IgD-negative memory B cell (primary cell): ENCODE results near the gene RPRD1B. TPM values are rescaled to one million over a fixed set of nuclear protein-coding genes. Genes with fewer than 3 reads are reported as not detected.

Experiments
- H3K27ac Mint-ChIP-seq, 3 donors: one replicate each; pipeline ENCODE4 v1.8.0; 2020 to 2022; ENCODE audit warnings: mild to moderate bottlenecking in 3 of 3, mixed read lengths in 3 of 3, moderate library complexity in 1 of 3
- H3K27me3 Mint-ChIP-seq: one replicate; pipeline ENCODE4 v1.8.0; 2021; ENCODE audit warnings: mixed read lengths
- H3K36me3 Mint-ChIP-seq: one replicate; pipeline ENCODE4 v1.8.0; 2020; ENCODE audit warnings: mild to moderate bottlenecking, mixed read lengths
- H3K4me1 Mint-ChIP-seq, 3 donors: one replicate each; pipeline ENCODE4 v1.8.0; 2020 to 2022; ENCODE audit warnings: mixed read lengths in 3 of 3, mild to moderate bottlenecking in 1 of 3
- H3K4me3 Mint-ChIP-seq, 4 donors: one replicate each; pipeline ENCODE4 v1.8.0; 2020 to 2022; ENCODE audit warnings: mild to moderate bottlenecking in 4 of 4, mixed read lengths in 4 of 4, moderate library complexity in 3 of 4
- H3K9me3 Mint-ChIP-seq, 3 donors: one replicate each; pipeline ENCODE4 v1.8.0; 2020 to 2021; ENCODE audit warnings: mixed read lengths in 3 of 3, mild to moderate bottlenecking in 1 of 3
- polyA plus RNA-seq: library from polyadenylated mRNA; unstranded; fragments of 300-500 nt; fragmentation: Illumina TruSeq; gene quantifications from one replicate; pipeline ENCODE4 v1.2.3, GENCODE V29; 2021

Gene RPRD1B
- polyA plus RNA-seq, 1 donor from 2014 or later, result 4.0 TPM

DNA sequence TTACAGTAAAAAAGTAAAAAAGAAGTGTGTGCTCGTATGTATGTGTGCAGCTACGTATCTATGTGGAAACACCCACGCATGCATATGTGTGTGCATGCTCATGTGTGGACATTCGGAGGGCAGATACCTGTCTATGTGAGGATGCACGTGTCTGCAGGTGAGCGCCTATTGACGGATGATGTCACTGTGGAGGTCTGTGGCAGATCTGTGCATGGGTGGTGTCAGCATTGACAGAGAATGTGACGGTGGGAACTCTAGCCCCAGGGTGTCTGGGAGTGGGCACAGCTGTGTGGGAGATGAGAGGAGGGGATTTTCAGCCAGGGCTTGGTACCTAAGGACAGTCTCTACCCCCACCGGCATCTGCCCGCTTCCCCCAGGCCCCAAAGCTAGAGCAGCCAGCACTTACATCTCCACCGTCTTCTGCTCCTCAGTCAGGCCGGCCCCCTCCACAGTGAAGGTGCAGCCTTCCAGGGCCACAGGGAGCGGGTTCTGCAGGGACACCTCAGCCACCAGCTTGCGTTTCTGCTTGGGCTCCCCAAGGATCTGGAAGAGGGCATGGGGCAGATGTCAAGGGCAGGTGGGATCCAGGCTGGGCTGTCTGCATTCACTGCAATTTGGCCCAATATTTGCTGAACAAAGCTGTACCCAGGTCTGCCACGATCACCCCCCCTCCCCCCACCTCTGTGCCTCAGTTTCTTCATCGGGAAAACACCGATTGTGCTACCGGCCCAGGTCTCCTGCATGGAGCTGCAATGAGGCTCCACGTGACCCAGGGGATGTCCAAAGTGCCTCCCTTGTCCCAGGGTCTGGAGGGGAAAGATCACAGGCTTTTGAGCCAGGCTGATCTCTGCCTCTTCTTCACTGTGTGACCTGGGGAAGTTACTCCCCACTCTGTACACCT, 97.4 kb downstream of the RPRD1B start:
- H3K27me3 Mint-ChIP-seq, result peaks cover 3% of the 10 kb centered on the region
- H3K36me3 Mint-ChIP-seq, result peaks cover 3% of the 10 kb centered on the region
- no peak overlapping the region for H3K27ac Mint-ChIP-seq
- no peaks in the 10 kb centered on the region for H3K4me1 Mint-ChIP-seq
- peak overlapping the region in 1 of 4 donors; percentile 15 for H3K4me3 Mint-ChIP-seq
- H3K9me3 Mint-ChIP-seq, result no peaks in the 10 kb centered on the region

DNA sequence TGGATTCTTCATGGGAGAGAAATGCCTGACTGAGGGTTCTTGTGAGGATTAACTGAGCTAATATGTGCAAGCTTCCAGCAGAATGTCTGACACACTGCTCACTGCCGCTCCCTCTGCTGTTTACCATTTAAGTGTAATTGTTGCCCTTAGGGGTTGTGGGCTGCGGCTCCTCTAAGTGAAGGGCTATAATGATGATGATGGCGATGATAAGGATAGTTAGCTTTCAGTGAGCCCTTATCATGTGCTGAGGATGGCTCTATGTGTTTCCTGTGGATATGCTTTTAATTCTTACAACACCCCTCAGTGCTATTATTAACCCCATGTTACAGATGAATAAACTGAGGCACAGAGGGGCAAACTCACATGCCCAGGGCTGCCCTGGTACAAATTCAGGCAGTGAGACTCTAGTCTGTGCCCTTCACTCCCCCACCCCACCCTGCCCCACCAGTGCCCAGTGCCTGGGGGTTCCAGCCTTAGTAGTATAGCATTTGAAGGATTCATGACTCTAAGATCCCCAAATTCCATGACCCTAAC, 98.1 kb downstream of the RPRD1B start:
- Mint-ChIP-seq H3K4me1 (no peaks in the 10 kb centered on the region), H3K4me3 (no peak overlapping the region), H3K36me3 (peaks cover 3% of the 10 kb centered on the region), H3K27ac (no peak overlapping the region), H3K9me3 (no peaks in the 10 kb centered on the region), H3K27me3 (peaks cover 3% of the 10 kb centered on the region)

DNA sequence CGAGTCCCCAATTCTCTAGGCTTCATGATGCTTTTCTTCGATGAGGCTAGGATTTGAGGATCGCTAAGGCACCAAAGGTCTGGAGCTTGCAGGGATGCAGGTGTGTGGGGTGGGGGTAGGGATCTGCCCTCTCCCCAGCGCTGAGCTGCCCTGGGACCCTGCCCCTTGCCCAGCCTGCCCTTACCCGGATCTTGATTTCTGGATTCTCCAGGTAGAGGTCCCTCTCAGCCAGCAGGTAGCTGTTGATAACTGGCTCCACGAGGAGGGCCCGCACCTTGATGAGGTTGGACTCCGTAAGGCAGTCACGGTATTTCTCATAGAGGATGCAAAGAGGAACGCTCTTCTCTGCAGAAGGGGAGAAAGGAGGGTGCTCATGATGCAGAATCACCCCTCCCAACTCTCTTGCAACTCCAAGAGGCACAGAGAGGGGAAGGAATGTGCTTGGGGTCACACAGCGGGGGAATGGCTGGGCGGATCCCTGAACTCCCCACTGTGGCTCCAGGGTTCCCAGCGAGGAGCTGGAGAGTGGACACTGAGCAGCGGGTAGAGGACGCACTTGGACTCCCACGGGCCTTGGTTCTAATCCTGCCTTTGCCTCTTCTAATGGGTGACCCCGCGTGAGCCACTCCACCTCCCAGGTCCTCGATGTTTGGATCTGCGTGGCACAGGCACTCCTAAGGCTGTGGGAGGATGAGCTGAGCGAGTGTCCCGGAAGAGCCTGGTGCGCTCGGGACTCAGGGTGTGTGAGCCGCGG, 98.8 kb downstream of the RPRD1B start:
- no peak overlapping the region for H3K27ac Mint-ChIP-seq
- H3K36me3 Mint-ChIP-seq, result peaks cover 3% of the 10 kb centered on the region
- no peaks in the 10 kb centered on the region for H3K9me3 Mint-ChIP-seq
- peaks cover 3% of the 10 kb centered on the region for H3K27me3 Mint-ChIP-seq
- H3K4me1 Mint-ChIP-seq, result no peaks in the 10 kb centered on the region
- H3K4me3 Mint-ChIP-seq, result no peak overlapping the region

DNA sequence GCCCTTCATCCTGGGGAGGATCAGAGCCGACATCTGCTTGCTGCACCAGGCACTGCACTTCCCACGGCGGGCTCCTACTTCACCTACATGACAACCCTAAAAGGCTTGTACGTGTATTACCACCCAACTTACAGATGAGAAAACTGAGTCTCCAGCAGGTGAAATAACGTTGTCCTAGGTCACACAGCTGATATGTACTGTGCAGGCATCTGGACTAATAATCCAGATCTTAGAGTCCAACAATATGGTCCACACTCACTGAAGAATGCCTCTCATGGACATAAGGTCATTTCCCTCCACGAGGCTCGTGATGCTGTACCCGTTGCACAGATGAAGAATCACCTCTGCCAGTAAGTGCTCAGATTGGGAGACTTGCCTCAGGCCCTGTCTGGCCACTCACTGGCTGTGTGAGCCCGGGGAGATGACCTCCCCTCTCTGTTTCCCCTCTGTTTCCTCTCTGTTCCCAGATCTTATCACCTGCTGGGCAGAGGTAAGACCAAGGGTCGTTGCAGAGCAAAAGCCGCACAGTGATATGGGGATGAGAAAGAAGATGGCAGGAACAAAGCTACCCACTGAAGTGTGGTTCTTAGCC, 99.5 kb downstream of the RPRD1B start:
- Mint-ChIP-seq H3K36me3 (peaks cover 3% of the 10 kb centered on the region), H3K9me3 (no peaks in the 10 kb centered on the region), H3K4me3 (no peak overlapping the region), H3K27ac (peak overlapping the region in 1 of 3 donors; percentile 76), H3K4me1 (no peaks in the 10 kb centered on the region), H3K27me3 (peaks cover 3% of the 10 kb centered on the region)

DNA sequence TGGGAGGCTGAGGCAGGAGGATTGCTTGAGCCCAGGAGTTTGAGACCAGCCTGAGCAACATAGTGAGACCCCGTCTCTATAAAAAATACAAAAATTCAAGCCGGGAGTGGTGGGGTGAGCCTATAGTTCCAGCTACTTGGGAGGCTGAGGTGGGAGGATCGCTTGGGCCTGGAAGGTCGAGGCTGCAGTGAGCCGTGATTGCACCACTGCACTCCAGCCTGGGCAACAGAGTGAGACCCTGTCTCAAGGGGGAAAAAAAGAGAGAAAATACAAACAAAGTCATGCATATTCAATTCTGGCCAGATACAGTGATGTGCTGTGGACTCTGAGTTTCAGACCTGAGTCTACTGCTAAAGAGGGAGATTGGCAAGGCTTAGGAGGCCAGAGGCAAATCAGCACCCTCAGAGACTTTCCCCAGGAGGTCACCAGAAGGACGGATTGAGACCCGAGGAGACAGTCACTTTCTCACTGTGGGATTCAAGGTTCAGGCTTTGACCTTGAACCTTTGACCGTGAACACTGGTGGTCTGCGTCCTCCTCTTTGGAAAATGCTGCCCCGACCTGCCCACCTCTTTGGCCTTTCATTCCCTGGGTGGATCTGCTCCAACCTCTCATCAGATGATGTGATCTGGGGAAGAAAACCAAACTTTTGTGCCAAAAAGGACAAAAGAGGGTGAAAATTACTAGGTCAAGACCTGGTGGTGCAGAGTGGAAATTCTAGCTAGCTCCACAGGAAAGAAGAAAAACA, 100.3 kb downstream of the RPRD1B start:
- peaks cover 3% of the 10 kb centered on the region for H3K27me3 Mint-ChIP-seq
- H3K4me3 Mint-ChIP-seq, result no peak overlapping the region
- H3K27ac Mint-ChIP-seq, result peak overlapping the region in 1 of 3 donors; percentile 76
- H3K9me3 Mint-ChIP-seq, result no peaks in the 10 kb centered on the region
- H3K4me1 Mint-ChIP-seq, result no peaks in the 10 kb centered on the region
- H3K36me3 Mint-ChIP-seq, result peaks cover 3% of the 10 kb centered on the region

DNA sequence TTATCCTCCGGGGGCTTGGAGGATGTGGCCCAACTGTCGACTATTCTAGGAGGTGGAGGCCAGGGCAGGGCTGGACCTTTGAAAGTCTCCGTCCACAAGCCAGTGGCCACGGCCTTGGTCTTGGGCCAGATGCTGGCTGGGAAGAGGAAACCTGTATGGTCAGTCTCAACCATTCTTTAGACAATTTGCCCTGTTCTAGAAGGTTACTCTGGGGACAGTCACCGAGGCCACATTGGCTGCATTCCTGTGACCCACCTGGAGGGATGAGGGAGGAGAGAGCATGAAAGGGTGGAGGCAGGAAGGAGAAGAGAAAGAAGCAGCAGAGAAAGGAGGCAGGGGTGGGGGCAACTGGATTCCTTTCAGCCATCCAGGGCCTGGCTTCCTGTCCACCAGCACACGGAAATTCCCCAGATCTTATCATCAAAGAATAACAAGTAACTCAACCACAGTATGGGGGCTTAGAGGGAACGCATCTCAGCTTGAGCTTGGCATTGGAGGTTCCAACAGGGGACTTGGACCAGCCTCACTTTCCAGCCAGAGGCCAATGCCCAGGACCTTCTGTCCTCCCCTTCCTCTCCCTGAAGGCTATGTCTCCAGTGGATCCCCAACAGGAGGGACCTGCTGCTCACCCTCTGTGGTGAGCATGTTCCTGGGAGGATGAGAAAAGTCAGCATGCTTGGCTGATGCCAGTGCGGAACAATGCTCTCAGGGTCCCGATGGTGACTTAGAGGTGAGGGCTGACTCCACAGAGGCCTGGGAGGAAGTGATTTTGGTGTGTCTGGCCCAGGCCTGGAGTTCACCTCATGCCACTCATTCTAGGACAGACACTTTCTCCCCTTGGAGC, 101.1 kb downstream of the RPRD1B start:
- H3K4me1 Mint-ChIP-seq, result no peaks in the 10 kb centered on the region
- peaks cover 3% of the 10 kb centered on the region for H3K27me3 Mint-ChIP-seq
- no peak overlapping the region for H3K27ac Mint-ChIP-seq
- no peaks in the 10 kb centered on the region for H3K9me3 Mint-ChIP-seq
- H3K4me3 Mint-ChIP-seq, result no peak overlapping the region
- peaks cover 3% of the 10 kb centered on the region for H3K36me3 Mint-ChIP-seq

DNA sequence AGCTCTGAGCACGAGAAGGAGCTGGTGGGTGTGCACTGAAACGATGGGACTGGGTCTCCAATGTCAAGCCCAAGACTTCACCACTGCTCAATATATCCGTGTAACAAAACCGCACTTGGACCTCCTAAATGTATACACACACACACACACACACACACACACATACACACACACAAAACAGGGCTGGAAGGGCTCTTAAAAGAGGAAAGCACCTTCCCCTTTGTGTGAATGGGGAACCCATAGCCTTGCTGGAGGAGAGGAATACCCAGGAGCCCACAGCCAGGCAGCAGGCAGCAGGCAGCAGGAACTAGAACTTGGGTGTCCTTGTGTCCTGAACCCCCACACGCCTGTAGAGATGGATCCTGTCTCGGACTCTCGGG, 101.7 kb downstream of the RPRD1B start:
- Mint-ChIP-seq H3K4me1 (no peaks in the 10 kb centered on the region), H3K9me3 (no peaks in the 10 kb centered on the region), H3K27me3 (peaks cover 3% of the 10 kb centered on the region), H3K36me3 (peaks cover 3% of the 10 kb centered on the region), H3K27ac (no peak overlapping the region), H3K4me3 (peak overlapping the region in 1 of 4 donors; percentile 47)

DNA sequence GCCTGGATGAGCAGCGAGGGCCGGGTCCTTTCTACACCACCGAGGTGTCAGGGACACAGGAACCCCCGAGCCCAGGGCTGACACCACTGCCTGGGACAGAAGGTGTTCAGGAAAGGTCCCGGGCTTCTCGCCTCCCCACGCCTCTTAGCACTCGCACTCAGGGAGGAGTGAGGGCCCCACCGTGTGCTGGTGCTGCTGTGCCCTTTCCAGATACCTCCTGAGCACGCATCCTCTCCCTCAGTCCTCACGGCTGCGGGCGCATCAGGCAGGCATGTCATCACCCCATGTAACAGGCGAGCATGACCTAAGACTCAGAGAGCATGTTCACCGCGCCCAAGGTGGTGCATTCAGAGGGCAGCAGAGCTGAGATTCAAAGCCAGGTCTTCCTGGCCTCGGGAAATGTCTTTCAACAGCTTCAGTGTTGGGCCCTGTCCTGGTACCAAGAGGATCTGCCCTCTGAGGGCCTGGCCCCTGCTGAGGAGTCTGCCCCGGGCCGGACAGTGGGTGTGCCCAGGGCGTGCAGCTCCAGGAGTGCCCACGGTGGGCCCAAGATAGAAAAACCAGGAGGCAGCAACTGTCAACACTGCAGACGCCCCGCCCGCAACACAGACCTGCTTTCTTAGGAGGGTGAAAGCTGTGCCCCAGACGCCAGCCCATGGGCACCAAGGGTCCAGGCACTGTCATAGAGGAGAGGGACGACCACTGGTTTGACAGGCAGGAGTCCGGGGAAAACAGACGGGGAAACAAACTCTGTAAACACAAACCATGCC, 102.3 kb downstream of the RPRD1B start:
- H3K27ac Mint-ChIP-seq, result no peak overlapping the region
- H3K27me3 Mint-ChIP-seq, result peaks cover 3% of the 10 kb centered on the region
- no peaks in the 10 kb centered on the region for H3K4me1 Mint-ChIP-seq
- H3K9me3 Mint-ChIP-seq, result no peaks in the 10 kb centered on the region
- no peak overlapping the region for H3K4me3 Mint-ChIP-seq
- no peaks in the 10 kb centered on the region for H3K36me3 Mint-ChIP-seq

DNA sequence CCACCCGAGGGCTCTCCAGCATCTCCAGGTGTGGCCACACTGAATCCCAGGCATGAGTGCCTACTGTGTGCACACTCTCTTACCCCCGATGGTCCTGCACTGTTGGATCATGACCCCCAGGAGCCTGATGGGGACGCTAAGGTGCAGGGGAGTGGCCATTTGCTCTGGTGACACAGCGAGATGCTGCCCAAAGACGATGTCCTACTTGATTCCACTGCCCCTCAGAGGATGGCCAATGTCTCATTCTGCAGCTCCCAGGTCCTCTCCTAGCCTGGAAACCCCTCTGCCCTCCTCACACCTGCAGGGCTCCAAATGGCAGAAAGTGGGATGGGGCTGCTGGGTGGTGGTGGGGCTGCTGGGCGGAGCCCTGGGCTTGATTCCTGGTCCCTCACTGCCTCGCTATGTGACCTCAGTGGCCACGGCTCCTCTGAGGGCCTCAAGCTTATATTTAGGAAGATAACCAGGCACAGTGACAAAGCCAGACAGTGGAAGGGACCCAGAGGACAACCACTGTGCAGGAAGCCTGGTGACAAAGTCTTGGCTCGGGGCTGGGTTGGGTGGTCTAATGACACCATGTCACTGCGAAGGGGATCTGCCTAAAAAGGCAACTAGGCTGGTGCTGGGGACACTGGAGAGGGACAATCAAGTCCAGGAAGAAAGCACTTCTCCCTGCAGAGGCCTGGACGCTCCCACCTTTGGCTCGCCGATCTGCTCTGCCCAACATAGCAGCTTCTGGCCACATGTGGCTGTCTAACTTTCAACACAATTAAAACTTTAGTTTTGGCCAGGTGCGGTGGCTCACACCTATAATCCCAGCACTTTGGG, 103.1 kb downstream of the RPRD1B start:
- no peaks in the 10 kb centered on the region for H3K36me3 Mint-ChIP-seq
- peak overlapping the region in 1 of 3 donors; percentile 47 for H3K27ac Mint-ChIP-seq
- no peaks in the 10 kb centered on the region for H3K9me3 Mint-ChIP-seq
- no peak overlapping the region for H3K4me3 Mint-ChIP-seq
- no peaks in the 10 kb centered on the region for H3K4me1 Mint-ChIP-seq
- peaks cover 3% of the 10 kb centered on the region for H3K27me3 Mint-ChIP-seq

DNA sequence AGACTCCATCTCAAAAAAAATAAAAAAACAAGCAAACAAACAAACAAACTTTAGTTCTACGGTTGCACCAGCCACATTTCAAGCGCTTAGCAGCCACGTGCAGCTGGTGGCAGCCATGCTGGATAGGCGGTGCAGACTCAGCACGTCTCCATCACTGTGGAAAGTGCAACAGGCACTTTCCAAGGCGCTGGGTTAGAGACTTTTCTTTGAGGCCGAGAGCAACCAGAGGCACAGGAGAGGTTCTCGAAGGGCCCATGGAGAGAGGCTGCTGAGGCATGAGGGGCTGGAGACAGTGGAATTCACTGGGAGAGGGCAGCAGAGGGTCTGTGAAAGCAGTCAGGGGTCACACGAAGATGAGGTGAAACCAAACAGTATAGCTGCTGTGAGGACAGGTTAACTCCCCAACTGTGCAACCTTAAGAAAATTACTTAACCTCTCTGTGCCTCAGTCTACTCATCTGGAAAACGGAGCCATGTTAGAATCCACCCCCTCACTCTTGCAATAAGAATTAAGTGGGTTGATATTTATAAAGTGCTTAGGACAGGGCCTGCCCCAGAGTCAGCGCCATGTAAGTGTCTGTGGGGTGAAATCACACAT, 104.0 kb downstream of the RPRD1B start:
- no peaks in the 10 kb centered on the region for H3K36me3 Mint-ChIP-seq
- no peaks in the 10 kb centered on the region for H3K9me3 Mint-ChIP-seq
- no peak overlapping the region for H3K4me3 Mint-ChIP-seq
- peak overlapping the region in 1 of 3 donors; percentile 47 for H3K27ac Mint-ChIP-seq
- no peaks in the 10 kb centered on the region for H3K4me1 Mint-ChIP-seq
- H3K27me3 Mint-ChIP-seq, result peaks cover 3% of the 10 kb centered on the region

DNA sequence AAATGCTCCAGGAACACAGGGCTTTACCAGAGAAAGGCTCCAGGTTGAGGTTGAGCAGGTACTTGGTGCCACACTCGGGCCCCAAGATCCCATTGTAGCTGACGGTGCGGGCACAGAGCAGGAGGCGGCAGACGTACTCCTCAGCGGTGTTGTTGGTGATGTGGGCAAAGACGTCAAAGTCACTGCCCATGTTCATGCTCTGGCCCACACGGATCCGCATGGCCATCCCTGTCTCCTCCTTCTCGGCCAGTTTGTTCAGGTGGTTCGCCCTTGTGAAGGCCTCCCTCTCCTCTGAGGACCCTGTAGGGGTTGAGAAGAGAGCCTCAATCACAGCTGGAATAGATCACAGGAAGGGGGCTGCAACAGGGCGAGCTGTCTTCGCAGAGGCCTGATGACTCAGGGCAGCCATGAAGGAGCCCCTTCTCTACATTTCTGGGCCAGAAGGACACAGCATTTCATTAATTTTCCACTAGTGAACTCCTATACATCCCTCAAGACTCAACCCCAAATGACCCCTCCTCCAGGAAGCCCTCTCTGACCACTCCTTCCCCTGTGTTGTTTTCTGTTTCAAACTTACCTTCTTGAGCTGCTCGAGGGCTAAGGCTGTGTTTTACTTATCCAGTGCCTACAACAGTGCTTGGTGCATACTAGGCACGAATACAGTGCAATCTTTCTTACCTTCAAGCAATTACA, 104.7 kb downstream of the RPRD1B start:
- Mint-ChIP-seq H3K4me1 (no peaks in the 10 kb centered on the region), H3K27me3 (peaks cover 3% of the 10 kb centered on the region), H3K27ac (no peak overlapping the region), H3K36me3 (no peaks in the 10 kb centered on the region), H3K4me3 (no peak overlapping the region), H3K9me3 (no peaks in the 10 kb centered on the region)
